WTC11 (cell line): ENCODE results near the gene TCEAL7. TPM values are rescaled to one million over a fixed set of nuclear protein-coding genes. Genes with fewer than 3 reads are reported as not detected.
"Not testable (repeated sequence)": the region's sequence is repeated elsewhere in the genome, so short reads cannot be mapped to it uniquely, and the experiment has no call there.

Experiments
- ATAC-seq: fragments of 200-7000 bp; cut with Tn5 transposase; 2 replicates; pipeline ENCODE4 v1.10.0; 2021; ENCODE audit warnings: mild to moderate bottlenecking, moderate library complexity
- CTCF ChIA-PET: fragments of 300-600 bp; sonication (Branson Sonifier 250); formaldehyde crosslinking; loops from one replicate; lab custom pipeline; 2021; ENCODE audit warnings: antibody characterized with exemption; lab: Charles Lee
- POLR2A ChIA-PET: fragments of 350-600 bp; sonication (Branson Sonifier 250); formaldehyde crosslinking; loops from one replicate; lab custom pipeline; 2021; ENCODE audit warnings: antibody characterized with exemption; lab: Charles Lee
- DNase-seq: peaks from one replicate; pipeline ENCODE4 v3.0.0; 2021; ENCODE audit warnings: low spot score
- H3K27ac Mint-ChIP-seq: 2 replicates; pipeline ENCODE4 v1.8.0; 2021; ENCODE audit warnings: mixed read lengths
- H3K27me3 Mint-ChIP-seq: 2 replicates; pipeline ENCODE4 v1.8.0; 2021; ENCODE audit warnings: low read depth, mild to moderate bottlenecking, moderate library complexity, mixed read lengths
- H3K36me3 Mint-ChIP-seq: 2 replicates; pipeline ENCODE4 v1.8.0; 2021; ENCODE audit warnings: mixed read lengths
- H3K4me1 Mint-ChIP-seq: 2 replicates; pipeline ENCODE4 v1.8.0; 2022; ENCODE audit warnings: mixed read lengths
- H3K4me3 Mint-ChIP-seq: 2 replicates; pipeline ENCODE4 v1.8.0; 2021; ENCODE audit warnings: mild to moderate bottlenecking, moderate library complexity, mixed read lengths
- H3K9me3 Mint-ChIP-seq: 2 replicates; pipeline ENCODE4 v1.8.0; 2021; ENCODE audit warnings: mixed read lengths
- ATF1 ChIP-seq: sonication (generic); formaldehyde crosslinking; IDR thresholded peaks from 2 replicates; pipeline ENCODE4 v1.8.1; 2023; ENCODE audit warnings: mild to moderate bottlenecking, moderate library complexity, missing genetic modification reagents
- ELF4 ChIP-seq: sonication (generic); formaldehyde crosslinking; IDR thresholded peaks from 2 replicates; pipeline ENCODE4 v1.8.1; 2022; ENCODE audit warnings: low read depth, mild to moderate bottlenecking, moderate library complexity, missing genetic modification reagents
- FOXP1 ChIP-seq: sonication (generic); formaldehyde crosslinking; IDR thresholded peaks from 2 replicates; pipeline ENCODE4 v1.8.0; 2022; ENCODE audit warnings: missing genetic modification reagents, mild to moderate bottlenecking, moderate library complexity, borderline replicate concordance
- JAZF1 ChIP-seq: fragments of 250-450 bp; sonication (Bioruptor Pico); IDR thresholded peaks from 2 replicates; pipeline ENCODE4 v1.9.0; 2021; ENCODE audit warnings: moderate library complexity, mild to moderate bottlenecking, inconsistent platforms
- NR3C1 ChIP-seq: sonication (generic); formaldehyde crosslinking; conservative IDR thresholded peaks from 2 replicates; pipeline ENCODE4 v1.8.1; 2023; ENCODE audit warnings: low read depth, mild to moderate bottlenecking, missing genetic modification reagents
- RORB ChIP-seq: fragments of 250-450 bp; sonication (Bioruptor Pico); IDR thresholded peaks from 2 replicates; pipeline ENCODE4 v1.9.0; 2021; ENCODE audit warnings: mild to moderate bottlenecking
- SMAD4 ChIP-seq: sonication (generic); formaldehyde crosslinking; IDR thresholded peaks from 2 replicates; pipeline ENCODE4 v1.8.0; 2022; ENCODE audit warnings: mild to moderate bottlenecking, missing genetic modification reagents
- TCF7 ChIP-seq: sonication (generic); formaldehyde crosslinking; IDR thresholded peaks from 2 replicates; pipeline ENCODE4 v1.8.0; 2022; ENCODE audit warnings: mild to moderate bottlenecking, low read depth, missing genetic modification reagents, moderate library complexity
- TEAD1 ChIP-seq: sonication (generic); formaldehyde crosslinking; IDR thresholded peaks from 2 replicates; pipeline ENCODE4 v1.8.0; 2022; ENCODE audit warnings: mild to moderate bottlenecking, missing genetic modification reagents
- ZNF317 ChIP-seq: sonication (generic); formaldehyde crosslinking; IDR thresholded peaks from 2 replicates; pipeline ENCODE4 v1.8.1; 2023; ENCODE audit warnings: low read depth, mild to moderate bottlenecking, moderate library complexity, missing genetic modification reagents, borderline replicate concordance
- total RNA-seq: library from RNA; stranded (reverse); gene quantifications from 3 replicates; pipeline ENCODE4 v1.2.3, GENCODE V29; 2021
- TF ChIP-seq, protein P1 (sequence below): fragments of 250-450 bp; sonication (Bioruptor Pico); IDR thresholded peaks from 2 replicates; pipeline ENCODE4 v1.9.0; 2021; ENCODE audit warnings: mild to moderate bottlenecking
- TF ChIP-seq, protein P2 (sequence below): sonication (generic); formaldehyde crosslinking; IDR thresholded peaks from 2 replicates; pipeline ENCODE4 v1.8.0; 2023; ENCODE audit warnings: missing genetic modification reagents
- TF ChIP-seq, protein P3 (sequence below): fragments of 250-450 bp; sonication (Bioruptor Pico); IDR thresholded peaks from 2 replicates; pipeline ENCODE4 v1.9.0; 2021; ENCODE audit warnings: mild to moderate bottlenecking, borderline replicate concordance
- TF ChIP-seq, protein P4 (sequence below): sonication (generic); formaldehyde crosslinking; IDR thresholded peaks from 2 replicates; pipeline ENCODE4 v1.8.1; 2023; ENCODE audit warnings: mild to moderate bottlenecking, moderate library complexity, missing genetic modification reagents
- TF ChIP-seq, protein P5 (sequence below): sonication (generic); formaldehyde crosslinking; IDR thresholded peaks from 2 replicates; pipeline ENCODE4 v1.8.1; 2022; ENCODE audit warnings: missing genetic modification reagents, borderline replicate concordance
- TF ChIP-seq, protein P6 (sequence below): fragments of 250-450 bp; sonication (Bioruptor Pico); conservative IDR thresholded peaks from 2 replicates; pipeline ENCODE4 v1.9.0; 2021; ENCODE audit warnings: mild to moderate bottlenecking
- TF ChIP-seq, protein P7 (sequence below): sonication (generic); formaldehyde crosslinking; IDR thresholded peaks from 2 replicates; pipeline ENCODE4 v1.8.0; 2022; ENCODE audit warnings: mild to moderate bottlenecking, missing genetic modification reagents
- TF ChIP-seq, protein P8 (sequence below): fragments of 250-450 bp; sonication (Bioruptor Pico); IDR thresholded peaks from 2 replicates; pipeline ENCODE4 v1.8.0; 2021; ENCODE audit warnings: mild to moderate bottlenecking

TCEAL7 gene
- total RNA-seq, 1 experiment from 2014 or later, result 5.6 TPM

DNA sequence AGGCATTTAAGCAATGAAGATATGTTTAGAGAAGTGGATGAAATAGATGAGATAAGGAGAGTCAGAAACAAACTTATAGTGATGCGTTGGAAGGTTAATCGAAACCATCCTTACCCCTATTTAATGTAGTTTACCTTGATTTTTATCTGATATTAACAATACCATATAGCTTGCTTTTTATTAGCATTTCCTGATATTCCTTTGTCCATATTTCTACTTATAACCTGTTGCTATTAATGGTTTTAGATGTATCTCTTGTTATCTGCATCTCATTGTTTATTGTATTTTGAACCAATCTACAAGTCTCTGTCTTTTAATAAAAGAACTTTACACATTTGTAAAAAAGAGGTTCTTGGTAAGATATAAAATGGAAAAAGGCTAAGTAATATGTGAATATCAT is 27.8 kb downstream of the TCEAL7 start (continued):
- TF ChIP-seq, protein P1, sequence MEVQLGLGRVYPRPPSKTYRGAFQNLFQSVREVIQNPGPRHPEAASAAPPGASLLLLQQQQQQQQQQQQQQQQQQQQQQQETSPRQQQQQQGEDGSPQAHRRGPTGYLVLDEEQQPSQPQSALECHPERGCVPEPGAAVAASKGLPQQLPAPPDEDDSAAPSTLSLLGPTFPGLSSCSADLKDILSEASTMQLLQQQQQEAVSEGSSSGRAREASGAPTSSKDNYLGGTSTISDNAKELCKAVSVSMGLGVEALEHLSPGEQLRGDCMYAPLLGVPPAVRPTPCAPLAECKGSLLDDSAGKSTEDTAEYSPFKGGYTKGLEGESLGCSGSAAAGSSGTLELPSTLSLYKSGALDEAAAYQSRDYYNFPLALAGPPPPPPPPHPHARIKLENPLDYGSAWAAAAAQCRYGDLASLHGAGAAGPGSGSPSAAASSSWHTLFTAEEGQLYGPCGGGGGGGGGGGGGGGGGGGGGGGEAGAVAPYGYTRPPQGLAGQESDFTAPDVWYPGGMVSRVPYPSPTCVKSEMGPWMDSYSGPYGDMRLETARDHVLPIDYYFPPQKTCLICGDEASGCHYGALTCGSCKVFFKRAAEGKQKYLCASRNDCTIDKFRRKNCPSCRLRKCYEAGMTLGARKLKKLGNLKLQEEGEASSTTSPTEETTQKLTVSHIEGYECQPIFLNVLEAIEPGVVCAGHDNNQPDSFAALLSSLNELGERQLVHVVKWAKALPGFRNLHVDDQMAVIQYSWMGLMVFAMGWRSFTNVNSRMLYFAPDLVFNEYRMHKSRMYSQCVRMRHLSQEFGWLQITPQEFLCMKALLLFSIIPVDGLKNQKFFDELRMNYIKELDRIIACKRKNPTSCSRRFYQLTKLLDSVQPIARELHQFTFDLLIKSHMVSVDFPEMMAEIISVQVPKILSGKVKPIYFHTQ (CRISPR knock-in tag), result no peak
- no peak for TF ChIP-seq RORB
- TF ChIP-seq ELF4 (CRISPR knock-in tag), result no peak

DNA sequence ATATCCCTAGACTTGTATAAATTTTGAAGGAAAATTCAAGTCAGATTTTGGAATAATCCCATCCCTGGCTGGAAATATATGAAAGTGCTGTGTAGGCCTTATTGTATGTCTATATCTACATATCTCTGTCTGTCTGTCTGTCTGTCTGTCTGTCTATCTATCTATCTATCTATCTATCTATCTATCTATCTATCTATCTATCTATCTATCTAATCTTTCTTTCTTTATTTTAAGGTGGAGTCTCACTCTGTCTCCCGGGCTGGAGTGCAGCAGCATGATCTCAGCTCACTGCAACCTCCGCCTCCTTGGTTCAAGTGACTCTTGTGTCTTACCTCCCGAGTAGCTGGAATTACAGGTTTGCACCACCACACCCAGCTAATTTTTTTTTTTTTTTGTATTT is 29.6 kb downstream of the TCEAL7 start:
- H3K27ac Mint-ChIP-seq, H3K27me3 Mint-ChIP-seq, ATAC-seq, H3K9me3 Mint-ChIP-seq, H3K36me3 Mint-ChIP-seq, POLR2A ChIA-PET, H3K4me3 Mint-ChIP-seq, DNase-seq: not testable (repeated sequence)
- CTCF ChIA-PET, result interaction anchor here (0.6 kb wide), 1 partner anchor 111 kb away, joined by 3 read pairs; no protein-coding TSS in a partner anchor
- H3K4me1 Mint-ChIP-seq, result peaks cover 22% of the 10 kb centered on the region

DNA sequence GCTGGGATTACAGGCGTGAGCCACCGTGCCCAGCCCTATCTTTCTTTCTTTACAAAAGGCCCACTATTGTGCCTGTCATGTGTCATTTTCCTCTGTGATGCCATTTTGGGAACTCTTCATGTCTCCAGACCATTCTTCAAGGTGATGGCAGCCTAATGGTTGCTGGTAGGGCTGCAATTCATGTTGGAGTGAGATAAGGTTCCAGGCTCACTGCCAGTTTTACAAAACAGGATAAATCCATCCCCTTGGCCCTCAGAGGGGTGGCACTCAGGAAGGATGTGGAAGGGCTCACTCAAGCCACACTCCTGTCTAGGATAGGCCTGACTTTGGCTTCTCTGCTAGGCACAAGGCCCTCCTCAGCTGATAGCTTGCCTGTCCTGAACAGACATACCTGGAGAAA is 30.1 kb downstream of the TCEAL7 start:
- no peak for DNase-seq
- Mint-ChIP-seq H3K4me3 (no peak overlapping the region), H3K4me1 (peaks cover 22% of the 10 kb centered on the region), H3K27ac (no peak overlapping the region), H3K9me3 (no peaks in the 10 kb centered on the region), H3K27me3 (no peaks in the 10 kb centered on the region), H3K36me3 (peaks cover 9% of the 10 kb centered on the region)
- TF ChIP-seq TEAD1 (CRISPR knock-in tag), result no peak
- TF ChIP-seq, protein P2, sequence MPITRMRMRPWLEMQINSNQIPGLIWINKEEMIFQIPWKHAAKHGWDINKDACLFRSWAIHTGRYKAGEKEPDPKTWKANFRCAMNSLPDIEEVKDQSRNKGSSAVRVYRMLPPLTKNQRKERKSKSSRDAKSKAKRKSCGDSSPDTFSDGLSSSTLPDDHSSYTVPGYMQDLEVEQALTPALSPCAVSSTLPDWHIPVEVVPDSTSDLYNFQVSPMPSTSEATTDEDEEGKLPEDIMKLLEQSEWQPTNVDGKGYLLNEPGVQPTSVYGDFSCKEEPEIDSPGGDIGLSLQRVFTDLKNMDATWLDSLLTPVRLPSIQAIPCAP (CRISPR knock-in tag), result no peak
- no peak for TF ChIP-seq ATF1 (CRISPR knock-in tag)
- TF ChIP-seq ZNF317, result no peak
- TF ChIP-seq FOXP1 (CRISPR knock-in tag), result no peak
- TF ChIP-seq, protein P3, sequence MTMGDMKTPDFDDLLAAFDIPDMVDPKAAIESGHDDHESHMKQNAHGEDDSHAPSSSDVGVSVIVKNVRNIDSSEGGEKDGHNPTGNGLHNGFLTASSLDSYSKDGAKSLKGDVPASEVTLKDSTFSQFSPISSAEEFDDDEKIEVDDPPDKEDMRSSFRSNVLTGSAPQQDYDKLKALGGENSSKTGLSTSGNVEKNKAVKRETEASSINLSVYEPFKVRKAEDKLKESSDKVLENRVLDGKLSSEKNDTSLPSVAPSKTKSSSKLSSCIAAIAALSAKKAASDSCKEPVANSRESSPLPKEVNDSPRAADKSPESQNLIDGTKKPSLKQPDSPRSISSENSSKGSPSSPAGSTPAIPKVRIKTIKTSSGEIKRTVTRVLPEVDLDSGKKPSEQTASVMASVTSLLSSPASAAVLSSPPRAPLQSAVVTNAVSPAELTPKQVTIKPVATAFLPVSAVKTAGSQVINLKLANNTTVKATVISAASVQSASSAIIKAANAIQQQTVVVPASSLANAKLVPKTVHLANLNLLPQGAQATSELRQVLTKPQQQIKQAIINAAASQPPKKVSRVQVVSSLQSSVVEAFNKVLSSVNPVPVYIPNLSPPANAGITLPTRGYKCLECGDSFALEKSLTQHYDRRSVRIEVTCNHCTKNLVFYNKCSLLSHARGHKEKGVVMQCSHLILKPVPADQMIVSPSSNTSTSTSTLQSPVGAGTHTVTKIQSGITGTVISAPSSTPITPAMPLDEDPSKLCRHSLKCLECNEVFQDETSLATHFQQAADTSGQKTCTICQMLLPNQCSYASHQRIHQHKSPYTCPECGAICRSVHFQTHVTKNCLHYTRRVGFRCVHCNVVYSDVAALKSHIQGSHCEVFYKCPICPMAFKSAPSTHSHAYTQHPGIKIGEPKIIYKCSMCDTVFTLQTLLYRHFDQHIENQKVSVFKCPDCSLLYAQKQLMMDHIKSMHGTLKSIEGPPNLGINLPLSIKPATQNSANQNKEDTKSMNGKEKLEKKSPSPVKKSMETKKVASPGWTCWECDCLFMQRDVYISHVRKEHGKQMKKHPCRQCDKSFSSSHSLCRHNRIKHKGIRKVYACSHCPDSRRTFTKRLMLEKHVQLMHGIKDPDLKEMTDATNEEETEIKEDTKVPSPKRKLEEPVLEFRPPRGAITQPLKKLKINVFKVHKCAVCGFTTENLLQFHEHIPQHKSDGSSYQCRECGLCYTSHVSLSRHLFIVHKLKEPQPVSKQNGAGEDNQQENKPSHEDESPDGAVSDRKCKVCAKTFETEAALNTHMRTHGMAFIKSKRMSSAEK, result no peak
- TF ChIP-seq, protein P4, sequence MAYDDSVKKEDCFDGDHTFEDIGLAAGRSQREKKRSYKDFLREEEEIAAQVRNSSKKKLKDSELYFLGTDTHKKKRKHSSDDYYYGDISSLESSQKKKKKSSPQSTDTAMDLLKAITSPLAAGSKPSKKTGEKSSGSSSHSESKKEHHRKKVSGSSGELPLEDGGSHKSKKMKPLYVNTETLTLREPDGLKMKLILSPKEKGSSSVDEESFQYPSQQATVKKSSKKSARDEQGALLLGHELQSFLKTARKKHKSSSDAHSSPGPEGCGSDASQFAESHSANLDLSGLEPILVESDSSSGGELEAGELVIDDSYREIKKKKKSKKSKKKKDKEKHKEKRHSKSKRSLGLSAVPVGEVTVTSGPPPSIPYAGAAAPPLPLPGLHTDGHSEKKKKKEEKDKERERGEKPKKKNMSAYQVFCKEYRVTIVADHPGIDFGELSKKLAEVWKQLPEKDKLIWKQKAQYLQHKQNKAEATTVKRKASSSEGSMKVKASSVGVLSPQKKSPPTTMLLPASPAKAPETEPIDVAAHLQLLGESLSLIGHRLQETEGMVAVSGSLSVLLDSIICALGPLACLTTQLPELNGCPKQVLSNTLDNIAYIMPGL, result no peak
- TF ChIP-seq NR3C1 (CRISPR knock-in tag), result no peak
- TF ChIP-seq TCF7 (CRISPR knock-in tag), result no peak
- TF ChIP-seq, protein P5, sequence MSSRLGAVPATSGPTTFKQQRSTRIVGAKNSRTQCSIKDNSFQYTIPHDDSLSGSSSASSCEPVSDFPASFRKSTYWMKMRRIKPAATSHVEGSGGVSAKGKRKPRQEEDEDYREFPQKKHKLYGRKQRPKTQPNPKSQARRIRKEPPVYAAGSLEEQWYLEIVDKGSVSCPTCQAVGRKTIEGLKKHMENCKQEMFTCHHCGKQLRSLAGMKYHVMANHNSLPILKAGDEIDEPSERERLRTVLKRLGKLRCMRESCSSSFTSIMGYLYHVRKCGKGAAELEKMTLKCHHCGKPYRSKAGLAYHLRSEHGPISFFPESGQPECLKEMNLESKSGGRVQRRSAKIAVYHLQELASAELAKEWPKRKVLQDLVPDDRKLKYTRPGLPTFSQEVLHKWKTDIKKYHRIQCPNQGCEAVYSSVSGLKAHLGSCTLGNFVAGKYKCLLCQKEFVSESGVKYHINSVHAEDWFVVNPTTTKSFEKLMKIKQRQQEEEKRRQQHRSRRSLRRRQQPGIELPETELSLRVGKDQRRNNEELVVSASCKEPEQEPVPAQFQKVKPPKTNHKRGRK (CRISPR knock-in tag), result no peak
- TF ChIP-seq, protein P6, sequence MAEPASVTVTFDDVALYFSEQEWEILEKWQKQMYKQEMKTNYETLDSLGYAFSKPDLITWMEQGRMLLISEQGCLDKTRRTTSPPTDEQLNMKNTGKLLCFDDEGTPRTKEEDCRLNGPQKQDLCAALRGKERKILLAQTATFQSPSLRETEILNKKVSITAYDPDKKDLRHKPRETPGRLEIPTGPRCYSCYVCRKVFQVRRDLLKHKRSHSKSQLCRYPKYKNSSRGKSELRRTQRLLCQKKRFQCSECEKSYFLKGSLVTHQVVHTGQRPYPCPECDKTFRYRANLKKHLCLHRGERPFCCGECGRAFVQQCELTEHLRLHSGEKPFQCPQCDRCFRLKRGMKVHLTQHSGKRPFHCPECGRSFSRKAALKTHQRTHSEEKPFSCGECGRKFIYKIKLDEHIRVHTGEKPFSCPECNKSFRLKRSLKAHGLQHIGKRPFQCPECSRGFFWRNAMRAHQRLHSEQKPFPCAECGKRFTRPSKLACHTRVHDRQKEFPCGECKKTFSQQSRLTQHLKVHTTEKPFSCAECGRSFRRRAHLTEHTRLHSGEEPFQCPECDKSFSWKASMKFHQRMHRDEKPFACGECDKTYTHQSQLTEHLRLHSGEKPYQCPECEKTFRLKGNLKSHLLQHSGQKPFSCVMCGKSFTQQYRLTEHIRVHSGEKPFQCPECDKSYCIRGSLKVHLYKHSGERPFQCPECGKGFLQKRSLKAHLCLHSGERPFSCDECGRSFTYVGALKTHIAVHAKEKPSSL (CRISPR knock-in tag), result no peak
- TF ChIP-seq, protein P7, sequence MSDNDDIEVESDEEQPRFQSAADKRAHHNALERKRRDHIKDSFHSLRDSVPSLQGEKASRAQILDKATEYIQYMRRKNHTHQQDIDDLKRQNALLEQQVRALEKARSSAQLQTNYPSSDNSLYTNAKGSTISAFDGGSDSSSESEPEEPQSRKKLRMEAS (CRISPR knock-in tag), result no peak
- no peak for TF ChIP-seq SMAD4 (CRISPR knock-in tag)
- TF ChIP-seq JAZF1, result no peak
- TF ChIP-seq, protein P8, sequence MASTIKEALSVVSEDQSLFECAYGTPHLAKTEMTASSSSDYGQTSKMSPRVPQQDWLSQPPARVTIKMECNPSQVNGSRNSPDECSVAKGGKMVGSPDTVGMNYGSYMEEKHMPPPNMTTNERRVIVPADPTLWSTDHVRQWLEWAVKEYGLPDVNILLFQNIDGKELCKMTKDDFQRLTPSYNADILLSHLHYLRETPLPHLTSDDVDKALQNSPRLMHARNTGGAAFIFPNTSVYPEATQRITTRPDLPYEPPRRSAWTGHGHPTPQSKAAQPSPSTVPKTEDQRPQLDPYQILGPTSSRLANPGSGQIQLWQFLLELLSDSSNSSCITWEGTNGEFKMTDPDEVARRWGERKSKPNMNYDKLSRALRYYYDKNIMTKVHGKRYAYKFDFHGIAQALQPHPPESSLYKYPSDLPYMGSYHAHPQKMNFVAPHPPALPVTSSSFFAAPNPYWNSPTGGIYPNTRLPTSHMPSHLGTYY, result no peak
- POLR2A ChIA-PET, result no interaction called here
- CTCF ChIA-PET, result no interaction called here
- ATAC-seq, result no peak
